Measurements from ENCODE around the gene SATB2.

DNA sequence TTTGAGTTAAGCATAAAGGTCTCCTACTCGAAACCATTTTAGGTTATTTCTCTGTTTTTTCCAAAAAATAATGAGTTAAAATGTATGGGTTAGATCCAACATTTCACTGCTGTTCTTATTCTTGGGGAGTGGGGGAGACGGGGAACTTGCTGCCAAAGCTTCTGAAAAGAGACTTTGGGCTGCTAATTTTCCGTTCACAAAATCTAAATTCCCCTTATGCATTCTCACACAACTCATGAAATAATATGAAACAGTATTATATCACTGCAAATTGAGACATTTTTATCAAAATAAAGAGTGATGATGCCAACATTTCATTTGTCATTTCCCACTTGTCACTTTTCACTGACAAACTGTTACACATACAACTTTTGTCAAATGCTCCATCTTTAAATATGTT is 7.8 kb downstream of the SATB2 start:
- TF ChIP-seq, protein P1, sequence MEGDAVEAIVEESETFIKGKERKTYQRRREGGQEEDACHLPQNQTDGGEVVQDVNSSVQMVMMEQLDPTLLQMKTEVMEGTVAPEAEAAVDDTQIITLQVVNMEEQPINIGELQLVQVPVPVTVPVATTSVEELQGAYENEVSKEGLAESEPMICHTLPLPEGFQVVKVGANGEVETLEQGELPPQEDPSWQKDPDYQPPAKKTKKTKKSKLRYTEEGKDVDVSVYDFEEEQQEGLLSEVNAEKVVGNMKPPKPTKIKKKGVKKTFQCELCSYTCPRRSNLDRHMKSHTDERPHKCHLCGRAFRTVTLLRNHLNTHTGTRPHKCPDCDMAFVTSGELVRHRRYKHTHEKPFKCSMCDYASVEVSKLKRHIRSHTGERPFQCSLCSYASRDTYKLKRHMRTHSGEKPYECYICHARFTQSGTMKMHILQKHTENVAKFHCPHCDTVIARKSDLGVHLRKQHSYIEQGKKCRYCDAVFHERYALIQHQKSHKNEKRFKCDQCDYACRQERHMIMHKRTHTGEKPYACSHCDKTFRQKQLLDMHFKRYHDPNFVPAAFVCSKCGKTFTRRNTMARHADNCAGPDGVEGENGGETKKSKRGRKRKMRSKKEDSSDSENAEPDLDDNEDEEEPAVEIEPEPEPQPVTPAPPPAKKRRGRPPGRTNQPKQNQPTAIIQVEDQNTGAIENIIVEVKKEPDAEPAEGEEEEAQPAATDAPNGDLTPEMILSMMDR (conservative IDR thresholded peaks at IDR 0.05) = no peak
- TF ChIP-seq EZH2 (IDR thresholded peaks at IDR 0.05; ENCODE audit: low read depth) = no peak
